Colonic mucosa (tissue), 4 donors: Measurements from ENCODE around the gene C6orf47. TPM values are rescaled to one million over a fixed set of nuclear protein-coding genes. Genes with fewer than 3 reads are reported as not detected.

Source experiments
- DNase-seq: peaks from one replicate; pipeline ENCODE4 v3.0.0-alpha.2; 2020
- H3K27ac ChIP-seq: fragments of 200-600 bp; one replicate; pipeline ENCODE4 v1.8.0; 2021
- H3K27me3 ChIP-seq: fragments of 200-600 bp; one replicate; pipeline ENCODE4 v1.8.0; 2021
- H3K36me3 ChIP-seq: fragments of 200-600 bp; one replicate; pipeline ENCODE4 v1.8.0; 2021
- H3K4me1 ChIP-seq: fragments of 200-600 bp; one replicate; pipeline ENCODE4 v1.8.0; 2021; ENCODE audit warnings: mild to moderate bottlenecking
- H3K4me3 ChIP-seq: fragments of 200-600 bp; one replicate; pipeline ENCODE4 v1.8.0; 2021
- H3K9ac ChIP-seq, 2 donors: one replicate each; pipeline ENCODE4 v1.7.0; 2013; ENCODE audit warnings: control low read depth in 2 of 2, low read depth in 2 of 2, low read length in 2 of 2
- H3K9me3 ChIP-seq: fragments of 200-600 bp; one replicate; pipeline ENCODE4 v1.8.0; 2021
- CTCF ChIP-seq: fragments of 200-600 bp; IDR thresholded peaks from one replicate; pipeline ENCODE4 v1.8.0; 2022; ENCODE audit warnings: antibody characterized with exemption, mild to moderate bottlenecking
- intact Hi-C: fragments of 100-400 bp; cut with DNase I; formaldehyde crosslinking; loops from one replicate; pipeline ENCODE4 v1.14.1; 2022
- total RNA-seq, 2 donors: library from RNA; stranded (reverse); fragmentation: NEBNext Ultra II Directional in 1 of 2; extraction: Animal tissue kit (Norgen Biotek cat#: 25700) in 1 of 2; gene quantifications; one replicate each; pipeline ENCODE4 v1.2.1, GENCODE V29; 2021
- donor health status: healthy.
- donor health status: DM: no; HTN: no; CAD: no.
- donor health status: DM: no; HTN: no; CAD: no.

The C6orf47 gene
- total RNA-seq, 2 donors from 2014 or later = 28.3 to 32.8 TPM

GRCh38 chr6:31624070-31624469, 36.5 kb downstream of the C6orf47 start:
- Histone ChIP-seq H3K9me3 (no peaks in the 10 kb centered on the region), H3K4me1 (peaks cover 4% of the 10 kb centered on the region), H3K9ac (no peak overlapping the region), H3K36me3 (peaks cover 32% of the 10 kb centered on the region), H3K4me3 (no peak overlapping the region), H3K27me3 (no peaks in the 10 kb centered on the region), H3K27ac (no peak overlapping the region)
- intact Hi-C loops = loop anchor here (5.0 kb wide), 1 partner anchor 33 kb away; the partner anchor contains the start of gene APOM
- no peak for TF ChIP-seq CTCF
- no peak for DNase-seq

GRCh38 chr6:31622684-31623091, 37.9 kb downstream of the C6orf47 start:
- TF ChIP-seq CTCF = no peak
- Histone ChIP-seq H3K27ac (no peak overlapping the region), H3K4me1 (peaks cover 4% of the 10 kb centered on the region), H3K9ac (peak overlapping the region in 1 of 2 donors; percentile 90), H3K27me3 (no peaks in the 10 kb centered on the region), H3K4me3 (no peak overlapping the region), H3K36me3 (peaks cover 21% of the 10 kb centered on the region), H3K9me3 (no peaks in the 10 kb centered on the region)
- intact Hi-C loops = loop anchor here (5.0 kb wide), 1 partner anchor 35 kb away; the partner anchor contains the start of gene APOM
- no peak for DNase-seq

GRCh38 chr6:31621991-31622390, 38.6 kb downstream of the C6orf47 start:
- DNase-seq = peak; percentile 55
- no peaks in the 10 kb centered on the region for H3K9me3 ChIP-seq
- H3K27ac ChIP-seq = peak overlapping the region; percentile 93
- peaks cover 14% of the 10 kb centered on the region for H3K36me3 ChIP-seq
- TF ChIP-seq CTCF = no peak
- intact Hi-C loops = loop anchor here (5.0 kb wide), 1 partner anchor 35 kb away; the partner anchor contains the start of gene APOM
- H3K9ac ChIP-seq = peak overlapping the region in 1 of 2 donors; percentile 90
- H3K27me3 ChIP-seq = no peaks in the 10 kb centered on the region
- H3K4me1 ChIP-seq = peaks cover 4% of the 10 kb centered on the region
- H3K4me3 ChIP-seq = peak overlapping the region; percentile 68

- no peak for DNase-seq
- TF ChIP-seq CTCF = no peak
Measured at GRCh38 chr6:31621320-31621939, 39.1 kb downstream of the C6orf47 start.

GRCh38 chr6:31620586-31621319, 39.8 kb downstream of the C6orf47 start, which contains the start of gene PRRC2A:
TSS of gene PRRC2A (plus strand) at chr6:31620715. CDS start at chr6:31622790, 2,075 bp downstream.
- no peak for TF ChIP-seq CTCF
- Histone ChIP-seq H3K4me1 (peaks cover 4% of the 10 kb centered on the region), H3K27ac (peak within 1 kb of the TSS; percentile 93), H3K27me3 (no peaks in the 10 kb centered on the region), H3K4me3 (peak within 1 kb of the TSS; percentile 68), H3K9ac (peak within 1 kb of the TSS; percentile 90 to 98), H3K9me3 (no peaks in the 10 kb centered on the region), H3K36me3 (peaks cover 2% of the 10 kb centered on the region)
- peak; percentile 97 for DNase-seq
- intact Hi-C loops = loop anchor here (5.0 kb wide), 1 partner anchor 37 kb away; the partner anchor contains the start of gene APOM

More at GRCh38 chr6:31621320-31621939, 39.1 kb downstream of the C6orf47 start:
- Histone ChIP-seq H3K36me3 (peaks cover 9% of the 10 kb centered on the region), H3K9me3 (no peaks in the 10 kb centered on the region), H3K27ac (peak overlapping the region; percentile 93), H3K4me3 (peak overlapping the region; percentile 68), H3K27me3 (no peaks in the 10 kb centered on the region), H3K4me1 (peaks cover 4% of the 10 kb centered on the region), H3K9ac (peak overlapping the region; percentile 90 to 98)
- intact Hi-C loops = loop anchor here (5.0 kb wide), 1 partner anchor 36 kb away; the partner anchor contains the start of gene APOM
